AG04450 (cell line): ENCODE data around the gene PIGP. TPM values are rescaled to one million over a fixed set of nuclear protein-coding genes. Genes with fewer than 3 reads are reported as not detected.

Experiments
- CTCF ChIA-PET: fragments of 300-600, 350-600 bp; formaldehyde crosslinking; extraction: SDS; loops from one replicate; lab custom pipeline; 2022; ENCODE audit warnings: antibody characterized with exemption, inconsistent platforms; lab: Charles Lee
- POLR2A ChIA-PET: fragments of 350-600 bp; formaldehyde crosslinking; extraction: SDS; loops from one replicate; lab custom pipeline; 2021; ENCODE audit warnings: antibody characterized with exemption, inconsistent platforms; lab: Yijun Ruan, JAX
- DNase-seq: peaks from one replicate; pipeline ENCODE4 v3.0.0-alpha.2; 2011; ENCODE audit warnings: low read depth, low spot score
- H3K27ac ChIP-seq: one replicate; pipeline ENCODE4 v1.5.1; 2012; ENCODE audit warnings: low read depth, low read length, control low read depth
- H3K27me3 ChIP-seq: one replicate; pipeline ENCODE4 v1.6.0; 2012; ENCODE audit warnings: low read length; ENCODE audit not compliant: control insufficient read depth, insufficient read depth
- H3K4me3 ChIP-seq: 2 replicates; pipeline ENCODE4 v1.5.1; 2011; ENCODE audit warnings: mild to moderate bottlenecking, low read depth, low read length, control low read depth
- H3K9me3 ChIP-seq: 2 replicates; pipeline ENCODE4 v1.5.1; 2012; ENCODE audit warnings: low read length; ENCODE audit not compliant: control insufficient read depth, insufficient read depth
- polyA plus RNA-seq: library from polyadenylated mRNA; depleted of rRNA; stranded (reverse); fragments of >200 nt; gene quantifications from 2 replicates; pipeline ENCODE4 v1.2.3, GENCODE V29; 2011
- TF ChIP-seq, protein P1 (sequence below): IDR thresholded peaks from 2 replicates; pipeline ENCODE4 v1.5.1; 2011; ENCODE audit warnings: low read depth, low read length, control low read depth, inconsistent platforms

Gene PIGP
- polyA plus RNA-seq, 1 experiment: 29.8 TPM

DNA sequence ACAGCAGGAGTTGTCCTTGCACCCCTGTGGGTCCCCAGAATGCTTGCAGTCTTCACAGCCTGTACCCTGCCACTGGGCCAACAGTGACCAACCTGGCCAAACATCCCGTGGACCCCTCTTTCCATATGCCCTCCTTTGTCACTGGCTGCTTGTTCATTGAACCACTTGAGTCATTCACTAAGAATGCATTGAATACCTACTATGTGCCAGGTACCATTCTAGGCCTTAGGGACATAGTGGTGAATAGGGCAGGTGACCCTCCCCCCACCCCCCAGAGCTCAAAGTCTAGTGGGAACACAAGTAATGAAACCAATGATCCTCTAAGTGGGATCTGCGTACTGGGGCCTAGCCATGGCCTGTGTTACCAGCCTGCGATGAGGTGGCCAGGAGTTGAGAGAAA, 28.2 kb downstream of the PIGP start:
- H3K27me3 ChIP-seq: peaks cover 15% of the 10 kb centered on the region
- CTCF ChIA-PET: no interaction called here
- TF ChIP-seq, protein P1, sequence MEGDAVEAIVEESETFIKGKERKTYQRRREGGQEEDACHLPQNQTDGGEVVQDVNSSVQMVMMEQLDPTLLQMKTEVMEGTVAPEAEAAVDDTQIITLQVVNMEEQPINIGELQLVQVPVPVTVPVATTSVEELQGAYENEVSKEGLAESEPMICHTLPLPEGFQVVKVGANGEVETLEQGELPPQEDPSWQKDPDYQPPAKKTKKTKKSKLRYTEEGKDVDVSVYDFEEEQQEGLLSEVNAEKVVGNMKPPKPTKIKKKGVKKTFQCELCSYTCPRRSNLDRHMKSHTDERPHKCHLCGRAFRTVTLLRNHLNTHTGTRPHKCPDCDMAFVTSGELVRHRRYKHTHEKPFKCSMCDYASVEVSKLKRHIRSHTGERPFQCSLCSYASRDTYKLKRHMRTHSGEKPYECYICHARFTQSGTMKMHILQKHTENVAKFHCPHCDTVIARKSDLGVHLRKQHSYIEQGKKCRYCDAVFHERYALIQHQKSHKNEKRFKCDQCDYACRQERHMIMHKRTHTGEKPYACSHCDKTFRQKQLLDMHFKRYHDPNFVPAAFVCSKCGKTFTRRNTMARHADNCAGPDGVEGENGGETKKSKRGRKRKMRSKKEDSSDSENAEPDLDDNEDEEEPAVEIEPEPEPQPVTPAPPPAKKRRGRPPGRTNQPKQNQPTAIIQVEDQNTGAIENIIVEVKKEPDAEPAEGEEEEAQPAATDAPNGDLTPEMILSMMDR: no peak
- H3K27ac ChIP-seq: no peak overlapping the region
- no peaks in the 10 kb centered on the region; the same call in 1 of the 2 replicates for H3K9me3 ChIP-seq
- no peak overlapping the region for H3K4me3 ChIP-seq
- DNase-seq: no peak
- POLR2A ChIA-PET: no interaction called here

DNA sequence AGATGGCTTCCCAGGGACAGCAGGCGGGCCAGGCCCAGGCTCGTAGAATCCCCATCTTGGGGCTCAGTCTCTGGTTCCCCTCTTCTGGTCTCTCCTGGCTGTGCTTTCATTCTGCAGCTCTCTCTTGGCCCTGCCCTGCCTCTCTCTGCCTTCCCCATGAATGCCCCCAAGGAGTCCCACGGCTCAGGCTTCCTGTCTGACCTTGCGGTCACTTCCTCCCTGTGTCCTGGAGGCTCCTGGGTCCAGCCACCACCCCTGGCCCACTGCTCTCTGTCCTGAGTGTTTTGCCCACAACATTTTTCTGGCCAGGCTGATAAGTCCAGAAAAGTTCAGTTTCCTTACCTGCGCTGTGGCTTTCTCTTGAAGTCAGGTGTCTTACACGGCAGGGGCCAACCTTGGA, 29.1 kb downstream of the PIGP start:
- no peak for DNase-seq
- CTCF ChIA-PET: no interaction called here
- TF ChIP-seq, protein P1: no peak
- Histone ChIP-seq H3K4me3 (no peak overlapping the region), H3K27ac (no peak overlapping the region), H3K9me3 (no peaks in the 10 kb centered on the region; the same call in 1 of the 2 replicates), H3K27me3 (peaks cover 15% of the 10 kb centered on the region)
- POLR2A ChIA-PET: no interaction called here

DNA sequence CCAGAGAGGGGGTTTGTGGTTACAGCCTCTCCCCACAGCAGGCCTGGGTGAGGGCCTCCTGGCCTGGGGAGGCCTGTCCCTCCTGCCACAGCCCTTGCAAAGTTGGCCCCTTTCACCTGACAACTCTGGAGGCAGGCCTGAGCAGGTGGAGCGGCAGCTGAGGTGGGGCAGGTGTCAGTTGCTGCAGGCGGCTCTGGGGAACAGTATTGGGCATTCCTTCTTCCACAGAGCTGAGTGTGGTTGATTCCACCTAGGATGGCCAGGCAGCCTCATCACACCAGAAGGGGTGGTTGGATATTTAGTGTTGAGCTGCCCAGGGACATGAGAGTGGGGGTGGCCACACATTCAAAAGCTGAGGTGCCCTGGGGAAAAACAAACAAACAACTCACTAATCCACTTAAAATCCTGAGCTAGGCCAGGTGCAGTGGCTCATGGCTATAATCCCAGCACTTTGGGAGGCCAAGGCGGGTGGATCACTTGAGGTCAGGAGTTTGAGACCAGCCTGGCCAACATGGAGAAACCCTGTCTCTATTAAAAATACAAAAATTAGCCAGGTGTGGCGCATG, 31.1 kb downstream of the PIGP start:
- DNase-seq: no peak
- Histone ChIP-seq H3K27ac (no peak overlapping the region), H3K4me3 (no peak overlapping the region), H3K27me3 (peaks cover 11% of the 10 kb centered on the region), H3K9me3 (no peaks in the 10 kb centered on the region; the same call in 1 of the 2 replicates)
- ChIA-PET POLR2A (no interaction called here), CTCF (no interaction called here)
- TF ChIP-seq, protein P1: no peak

DNA sequence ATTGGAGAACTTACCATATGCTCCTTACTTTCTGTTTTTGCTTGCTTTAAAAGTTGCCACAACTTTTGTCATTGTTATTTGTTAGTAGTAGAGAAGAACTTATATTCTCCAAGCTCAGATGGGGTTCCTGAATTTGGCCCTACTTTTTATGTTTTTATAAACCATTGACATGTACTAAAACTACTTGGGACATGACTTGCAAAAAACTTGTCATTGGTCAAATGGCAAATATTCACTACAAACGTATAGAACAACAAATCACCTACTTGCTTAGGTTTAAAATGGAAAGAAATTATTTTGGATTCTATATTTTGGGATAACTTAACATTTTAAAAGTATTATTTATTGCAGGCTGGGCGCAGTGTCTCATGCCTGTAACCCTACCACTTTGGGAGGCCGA, 32.7 kb downstream of the PIGP start:
- ChIA-PET POLR2A (no interaction called here), CTCF (interaction anchor here (0.6 kb wide), 1 partner anchor 113 kb away, joined by 7 read pairs; no protein-coding TSS in a partner anchor)
- no peaks in the 10 kb centered on the region for H3K9me3 ChIP-seq
- TF ChIP-seq, protein P1: no peak
- H3K4me3 ChIP-seq: no peak overlapping the region
- no peak for DNase-seq
- H3K27ac ChIP-seq: no peak overlapping the region
- peaks cover 7% of the 10 kb centered on the region for H3K27me3 ChIP-seq

DNA sequence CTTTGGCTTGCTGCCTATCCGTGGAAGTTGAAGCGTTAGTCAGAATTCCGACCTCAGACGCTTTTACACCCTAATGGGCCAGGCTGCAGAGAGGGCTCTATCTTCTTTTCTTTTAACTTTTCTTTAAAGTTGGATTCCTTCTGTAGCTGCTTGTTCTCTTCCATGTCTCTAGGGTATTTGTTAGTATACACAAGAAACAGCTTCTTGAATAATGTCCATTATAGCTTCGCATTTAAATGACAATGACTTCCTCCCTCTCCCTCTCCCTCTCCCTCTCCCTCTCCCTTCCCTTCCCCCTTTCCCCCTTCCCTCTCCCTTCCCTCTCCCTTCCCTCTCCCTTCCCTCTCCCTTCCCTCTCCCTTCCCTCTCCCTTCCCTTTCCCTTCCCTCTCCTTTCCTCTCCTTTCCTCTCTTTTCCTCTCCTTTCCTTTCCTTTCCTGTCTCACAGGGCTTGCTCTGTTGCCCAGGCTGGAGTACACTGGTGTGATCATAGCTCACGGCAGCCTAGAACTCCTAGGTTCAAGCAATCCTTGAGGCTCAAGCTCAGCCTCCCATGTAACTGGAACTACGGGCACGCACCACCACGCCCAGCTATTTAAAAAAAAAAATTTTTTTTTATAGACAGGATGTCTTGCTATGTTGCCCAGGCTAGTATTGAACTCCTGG, 33.3 kb downstream of the PIGP start:
- Histone ChIP-seq H3K9me3 (no peaks in the 10 kb centered on the region), H3K27me3 (peaks cover 7% of the 10 kb centered on the region), H3K27ac (no peak overlapping the region), H3K4me3 (no peak overlapping the region)
- ChIA-PET POLR2A (interaction anchor here (0.6 kb wide), 1 partner anchor 29 kb away, joined by 6 read pairs; no protein-coding TSS in a partner anchor), CTCF (no interaction called here)
- TF ChIP-seq, protein P1: no peak
- no peak for DNase-seq
